ENCODE data around the gene KRTAP26-1.

DNA sequence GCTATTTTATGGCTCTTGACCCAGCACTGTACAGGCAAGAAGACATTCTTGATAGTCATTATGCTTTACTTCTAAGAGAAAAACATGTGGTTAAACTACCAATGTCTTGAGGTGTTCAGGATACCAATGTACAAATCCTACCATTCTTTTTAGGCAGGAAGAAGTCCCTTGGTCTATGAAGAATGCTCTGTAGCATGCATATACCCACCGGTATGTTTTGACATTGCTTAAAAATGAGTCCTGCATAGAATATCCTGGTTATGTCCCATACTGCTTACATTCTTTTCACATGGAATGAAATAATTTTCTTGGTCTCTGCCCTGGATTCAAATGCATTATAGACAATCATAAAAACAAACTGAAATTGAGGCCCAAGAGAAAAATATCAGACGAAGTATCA lies 12.6 kb upstream of the KRTAP26-1 start:
- TF ChIP-seq, protein P1, sequence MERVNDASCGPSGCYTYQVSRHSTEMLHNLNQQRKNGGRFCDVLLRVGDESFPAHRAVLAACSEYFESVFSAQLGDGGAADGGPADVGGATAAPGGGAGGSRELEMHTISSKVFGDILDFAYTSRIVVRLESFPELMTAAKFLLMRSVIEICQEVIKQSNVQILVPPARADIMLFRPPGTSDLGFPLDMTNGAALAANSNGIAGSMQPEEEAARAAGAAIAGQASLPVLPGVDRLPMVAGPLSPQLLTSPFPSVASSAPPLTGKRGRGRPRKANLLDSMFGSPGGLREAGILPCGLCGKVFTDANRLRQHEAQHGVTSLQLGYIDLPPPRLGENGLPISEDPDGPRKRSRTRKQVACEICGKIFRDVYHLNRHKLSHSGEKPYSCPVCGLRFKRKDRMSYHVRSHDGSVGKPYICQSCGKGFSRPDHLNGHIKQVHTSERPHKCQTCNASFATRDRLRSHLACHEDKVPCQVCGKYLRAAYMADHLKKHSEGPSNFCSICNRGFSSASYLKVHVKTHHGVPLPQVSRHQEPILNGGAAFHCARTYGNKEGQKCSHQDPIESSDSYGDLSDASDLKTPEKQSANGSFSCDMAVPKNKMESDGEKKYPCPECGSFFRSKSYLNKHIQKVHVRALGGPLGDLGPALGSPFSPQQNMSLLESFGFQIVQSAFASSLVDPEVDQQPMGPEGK (CRISPR knock-in tag; IDR thresholded peaks at IDR 0.05; ENCODE audit: borderline replicate concordance), result no peak
- TF ChIP-seq RARB (CRISPR knock-in tag; IDR thresholded peaks at IDR 0.05), result no peak
